ENCODE measurements around the gene PTMS.

DNA sequence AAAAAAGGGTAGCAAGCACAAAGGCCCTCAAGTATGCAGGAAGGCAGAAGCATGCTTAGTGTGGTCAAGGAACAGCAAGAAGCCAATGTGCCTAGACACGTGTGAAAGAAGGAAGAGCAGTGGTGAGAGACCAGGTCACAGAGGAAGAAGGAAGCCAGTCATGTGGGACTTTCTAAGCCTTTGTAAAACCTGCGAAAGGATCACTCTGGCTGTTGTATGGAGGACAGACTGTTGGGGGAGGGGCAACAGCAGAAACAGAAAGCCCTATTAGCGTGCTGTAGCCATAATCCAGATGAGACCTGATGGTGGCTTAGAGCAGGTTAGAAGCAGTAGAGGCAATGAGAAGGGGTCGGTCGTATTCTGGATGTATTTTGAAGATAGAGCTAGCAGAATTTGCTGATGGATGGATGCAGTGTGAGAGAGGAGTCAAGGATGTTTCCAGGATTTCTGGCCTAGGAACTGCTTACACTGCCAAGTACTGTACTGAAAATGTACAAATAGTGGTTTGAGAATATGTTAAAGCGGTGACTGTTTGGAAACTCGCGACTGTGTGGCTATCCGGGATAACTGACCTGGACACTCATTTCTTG lies 7.6 kb upstream of the PTMS start:
- no peak for TF ChIP-seq EZH2phosphoT487 (IDR thresholded peaks at IDR 0.05; ENCODE audit: insufficient read depth, low read depth)
- TF ChIP-seq EZH2 (IDR thresholded peaks at IDR 0.05; ENCODE audit: insufficient read depth, poor library complexity, severe bottlenecking) = no peak

Data from GM23248 (cell line).